ENCODE data around the gene RSRC1.

GRCh38 chr3:158379517-158379916 lies 269.6 kb downstream of the RSRC1 start:
- no peak for TF ChIP-seq CTCF (IDR thresholded peaks at IDR 0.05)
- TF ChIP-seq POLR2AphosphoS5 (IDR thresholded peaks at IDR 0.05; ENCODE audit: low read depth, low read length), result no peak
- no peak for TF ChIP-seq REST (IDR thresholded peaks at IDR 0.05; ENCODE audit: insufficient read depth in 1 of 2, low read depth in 2 of 2, low read length in 1 of 2)
